Measurements from ENCODE around the gene SLC5A2. TPM values are rescaled to one million over a fixed set of nuclear protein-coding genes. Genes with fewer than 3 reads are reported as not detected.

The SLC5A2 gene
- total and polyA plus RNA-seq, 12 donors: 0.11 to 3.0 (median 1.3) TPM; not detected in 8

DNA sequence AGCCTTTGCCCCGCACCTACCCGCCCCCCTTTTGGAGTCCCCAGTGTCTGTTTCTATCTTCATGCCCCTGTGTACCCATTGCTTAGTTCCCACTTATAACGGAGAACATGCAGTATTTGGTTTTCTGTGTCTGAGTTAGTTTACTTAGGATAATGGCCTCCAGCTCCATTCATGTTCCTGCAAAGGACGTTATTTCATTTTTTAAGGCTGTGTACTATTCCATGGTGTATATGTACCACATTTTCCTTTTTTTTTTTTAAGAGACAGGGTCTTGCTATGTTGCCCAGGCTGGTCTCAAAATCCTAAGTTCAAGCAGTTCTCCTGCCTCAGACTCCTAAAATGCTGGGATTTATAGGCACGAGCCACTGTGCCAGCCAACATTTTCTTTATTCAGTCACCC lies 15.1 kb upstream of the SLC5A2 start:
- WGBS, 4 donors: 79 to 97% (median 87%) methylated on average over 5 of the region's 5 CpGs
- H3K36me3 ChIP-seq (replicated peaks in 1 of 2): peaks cover 0 to 35% of the 10 kb centered on the region in 2 donors
- H3K9me3 ChIP-seq (replicated peaks in 1 of 3): no peaks in the 10 kb centered on the region
- peaks cover 0 to 4% of the 10 kb centered on the region in 2 donors for H3K4me1 ChIP-seq (replicated peaks in 1 of 2)
- TF ChIP-seq, protein P1, sequence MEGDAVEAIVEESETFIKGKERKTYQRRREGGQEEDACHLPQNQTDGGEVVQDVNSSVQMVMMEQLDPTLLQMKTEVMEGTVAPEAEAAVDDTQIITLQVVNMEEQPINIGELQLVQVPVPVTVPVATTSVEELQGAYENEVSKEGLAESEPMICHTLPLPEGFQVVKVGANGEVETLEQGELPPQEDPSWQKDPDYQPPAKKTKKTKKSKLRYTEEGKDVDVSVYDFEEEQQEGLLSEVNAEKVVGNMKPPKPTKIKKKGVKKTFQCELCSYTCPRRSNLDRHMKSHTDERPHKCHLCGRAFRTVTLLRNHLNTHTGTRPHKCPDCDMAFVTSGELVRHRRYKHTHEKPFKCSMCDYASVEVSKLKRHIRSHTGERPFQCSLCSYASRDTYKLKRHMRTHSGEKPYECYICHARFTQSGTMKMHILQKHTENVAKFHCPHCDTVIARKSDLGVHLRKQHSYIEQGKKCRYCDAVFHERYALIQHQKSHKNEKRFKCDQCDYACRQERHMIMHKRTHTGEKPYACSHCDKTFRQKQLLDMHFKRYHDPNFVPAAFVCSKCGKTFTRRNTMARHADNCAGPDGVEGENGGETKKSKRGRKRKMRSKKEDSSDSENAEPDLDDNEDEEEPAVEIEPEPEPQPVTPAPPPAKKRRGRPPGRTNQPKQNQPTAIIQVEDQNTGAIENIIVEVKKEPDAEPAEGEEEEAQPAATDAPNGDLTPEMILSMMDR (IDR thresholded peaks at IDR 0.05): no peak
- no peak for TF ChIP-seq POLR2A (IDR thresholded peaks at IDR 0.05)
- H3K27ac ChIP-seq: no peak overlapping the region
- intact Hi-C loops (cut with DNase I): no loop called here
- DNase-seq: no peak
- no peaks in the 10 kb centered on the region for H3K27me3 ChIP-seq
- no peak overlapping the region for H3K4me3 ChIP-seq

GRCh38 chr16:31470615-31471014 lies 12.3 kb upstream of the SLC5A2 start:
- Histone ChIP-seq H3K27ac (peak overlapping the region in 1 of 5 donors; percentile 95), H3K9me3 (replicated peaks in 1 of 3) (no peaks in the 10 kb centered on the region), H3K36me3 (replicated peaks in 1 of 2) (peaks cover 0 to 21% of the 10 kb centered on the region in 2 donors), H3K27me3 (no peaks in the 10 kb centered on the region), H3K4me3 (no peak overlapping the region), H3K4me1 (replicated peaks in 1 of 2) (peaks cover 0 to 10% of the 10 kb centered on the region in 2 donors)
- DNase-seq: no peak
- TF ChIP-seq POLR2A (IDR thresholded peaks at IDR 0.05): no peak
- TF ChIP-seq, protein P1 (IDR thresholded peaks at IDR 0.05): no peak
- 80 to 86% (median 82%) methylated on average over 3 of the region's 3 CpGs for WGBS, 4 donors
- intact Hi-C loops (cut with DNase I): loop anchor here in 1 of 2 donors (10.0 kb wide), 1 partner anchor 234 kb away; no protein-coding TSS in a partner anchor

DNA sequence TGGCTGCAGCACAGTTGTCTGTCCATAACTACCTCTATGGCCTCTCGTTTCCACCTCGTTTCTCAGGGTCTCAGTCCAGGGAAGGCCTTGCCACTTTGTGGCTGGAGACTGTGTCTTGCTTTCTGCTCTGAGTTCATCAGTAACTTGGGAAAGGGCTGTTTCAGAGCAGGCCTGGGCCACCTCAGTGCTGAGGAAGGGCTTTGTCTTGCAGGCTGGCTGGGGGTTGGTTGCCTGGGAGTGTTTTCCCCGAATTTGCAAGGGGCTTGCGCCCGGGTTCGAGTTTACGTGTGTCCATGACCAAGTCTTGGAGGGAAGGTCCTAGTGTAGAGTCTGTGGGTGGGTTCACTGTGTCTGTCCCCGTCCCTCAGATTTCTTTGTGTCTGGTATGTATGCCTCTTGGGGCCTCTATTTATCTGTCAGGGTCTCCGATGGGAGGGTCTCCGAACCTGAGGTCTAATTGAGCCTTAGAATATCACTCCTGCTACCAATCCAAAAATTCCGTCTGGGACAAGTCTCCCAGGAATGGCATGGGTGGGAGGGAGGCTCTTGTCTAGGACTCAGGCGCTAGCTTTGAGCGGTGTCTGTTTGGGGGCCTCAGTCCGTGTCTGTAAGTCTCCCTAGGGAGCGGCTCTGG lies 11.6 kb upstream of the SLC5A2 start:
- Histone ChIP-seq H3K27ac (peak overlapping the region in 4 of 5 donors; percentile 12 to 95 (median 72)), H3K4me3 (peak overlapping the region in 2 of 4 donors; percentile 46 to 77), H3K36me3 (replicated peaks in 1 of 2) (peaks cover 0 to 19% of the 10 kb centered on the region in 2 donors), H3K9me3 (replicated peaks in 1 of 3) (no peaks in the 10 kb centered on the region), H3K27me3 (no peaks in the 10 kb centered on the region), H3K4me1 (replicated peaks in 1 of 2) (peaks cover 0 to 10% of the 10 kb centered on the region in 2 donors)
- TF ChIP-seq, protein P1 (IDR thresholded peaks at IDR 0.05): no peak
- no peak for TF ChIP-seq POLR2A (IDR thresholded peaks at IDR 0.05)
- DNase-seq: no peak
- intact Hi-C loops (cut with DNase I): loop anchor here in 1 of 2 donors (10.0 kb wide), 1 partner anchor 233 kb away; no protein-coding TSS in a partner anchor
- WGBS, 4 donors: 47 to 73% (median 64%) methylated on average over 7 to 15 of the region's 15 CpGs

- peak in 4 of 7 donors; percentile 40 to 52 (median 48) for DNase-seq
Observed at GRCh38 chr16:31471875-31472708, 10.8 kb upstream of the SLC5A2 start, which contains the start of gene TGFB1I1. Gene TGFB1I1, plus strand, starts transcription at chr16:31472152. Its CDS starts 37 bp downstream, at chr16:31472189.

More at GRCh38 chr16:31471875-31472708, 10.8 kb upstream of the SLC5A2 start, which contains the start of gene TGFB1I1:
- intact Hi-C loops (cut with DNase I): loop anchor here in 1 of 2 donors (10.0 kb wide), 1 partner anchor 233 kb away; no protein-coding TSS in a partner anchor
- Histone ChIP-seq H3K4me3 (peak within 1 kb of the TSS in 2 of 4 donors; percentile 46 to 77), H3K27me3 (no peaks in the 10 kb centered on the region), H3K9me3 (replicated peaks in 1 of 3) (no peaks in the 10 kb centered on the region), H3K4me1 (replicated peaks in 1 of 2) (peaks cover 0 to 10% of the 10 kb centered on the region in 2 donors), H3K27ac (peak within 1 kb of the TSS; percentile 50 to 95 (median 69)), H3K36me3 (replicated peaks in 1 of 2) (peaks cover 0 to 17% of the 10 kb centered on the region in 2 donors)
- 0 to 2% (median 1%) methylated on average over 29 to 63 of the region's 63 CpGs for WGBS, 4 donors
- TF ChIP-seq, protein P1 (IDR thresholded peaks at IDR 0.05): no peak
- TF ChIP-seq POLR2A (IDR thresholded peaks at IDR 0.05): no peak

Data from adrenal gland (tissue), 12 donors.